ENCODE measurements around the gene ATF1.

DNA sequence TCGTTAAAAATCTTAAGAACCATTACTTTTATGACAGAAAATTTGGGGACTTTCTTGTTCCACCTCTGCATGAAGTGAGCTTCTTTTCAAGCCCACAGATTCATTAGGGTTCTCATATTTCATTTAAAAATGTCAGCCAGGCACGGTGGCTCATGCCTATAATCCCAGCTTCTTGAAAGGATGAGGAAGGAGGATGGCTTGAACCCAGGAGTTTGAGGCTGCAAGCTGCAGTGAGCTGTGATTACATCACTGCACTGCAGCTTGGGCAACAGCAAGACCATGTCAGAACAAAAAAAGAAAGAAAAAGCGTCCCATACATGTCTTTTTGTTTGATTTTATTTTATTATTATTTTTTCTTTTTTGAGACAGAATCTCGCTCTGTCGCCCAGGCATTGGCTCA, 43.4 kb upstream of the ATF1 start:
- TF ChIP-seq, protein P1, sequence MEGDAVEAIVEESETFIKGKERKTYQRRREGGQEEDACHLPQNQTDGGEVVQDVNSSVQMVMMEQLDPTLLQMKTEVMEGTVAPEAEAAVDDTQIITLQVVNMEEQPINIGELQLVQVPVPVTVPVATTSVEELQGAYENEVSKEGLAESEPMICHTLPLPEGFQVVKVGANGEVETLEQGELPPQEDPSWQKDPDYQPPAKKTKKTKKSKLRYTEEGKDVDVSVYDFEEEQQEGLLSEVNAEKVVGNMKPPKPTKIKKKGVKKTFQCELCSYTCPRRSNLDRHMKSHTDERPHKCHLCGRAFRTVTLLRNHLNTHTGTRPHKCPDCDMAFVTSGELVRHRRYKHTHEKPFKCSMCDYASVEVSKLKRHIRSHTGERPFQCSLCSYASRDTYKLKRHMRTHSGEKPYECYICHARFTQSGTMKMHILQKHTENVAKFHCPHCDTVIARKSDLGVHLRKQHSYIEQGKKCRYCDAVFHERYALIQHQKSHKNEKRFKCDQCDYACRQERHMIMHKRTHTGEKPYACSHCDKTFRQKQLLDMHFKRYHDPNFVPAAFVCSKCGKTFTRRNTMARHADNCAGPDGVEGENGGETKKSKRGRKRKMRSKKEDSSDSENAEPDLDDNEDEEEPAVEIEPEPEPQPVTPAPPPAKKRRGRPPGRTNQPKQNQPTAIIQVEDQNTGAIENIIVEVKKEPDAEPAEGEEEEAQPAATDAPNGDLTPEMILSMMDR (IDR thresholded peaks at IDR 0.05; ENCODE audit: low read depth, low read length, poor library complexity, severe bottlenecking), result no peak
- TF ChIP-seq EZH2phosphoT487 (IDR thresholded peaks at IDR 0.05; ENCODE audit: borderline replicate concordance, low read length), result no peak

All from DOHH2 (cell line).